OCI-LY1 (cell line): ENCODE results near the gene B4GALT5.

Experiments used
- H2AFZ ChIP-seq: fragments of 200-600 bp; sonication (generic), shearing (Covaris generic); 2 replicates; pipeline ENCODE4 v1.6.0; 2014; ENCODE audit warnings: antibody characterized with exemption, mild to moderate bottlenecking, low read length
- H3F3A ChIP-seq: fragments of 200-600 bp; sonication (generic), shearing (Covaris generic); 2 replicates; pipeline ENCODE4 v1.6.0; 2014; ENCODE audit warnings: mild to moderate bottlenecking, antibody characterized with exemption, low read length, moderate library complexity; ENCODE audit not compliant: insufficient read depth
- H3K27ac ChIP-seq: fragments of 200-600 bp; sonication (generic); 2 replicates; pipeline ENCODE4 v1.5.1; 2014; ENCODE audit warnings: low read length, mixed run types, mild to moderate bottlenecking, low read depth; ENCODE audit not compliant: poor library complexity, severe bottlenecking
- H3K27me3 ChIP-seq: fragments of 200-600 bp; sonication (generic); 2 replicates; pipeline ENCODE4 v1.6.0; 2014; ENCODE audit warnings: antibody characterized with exemption, mild to moderate bottlenecking, low read length, moderate library complexity; ENCODE audit not compliant: insufficient read depth
- H3K36me3 ChIP-seq: fragments of 200-600 bp; sonication (generic); 2 replicates; pipeline ENCODE4 v1.6.1; 2014; ENCODE audit warnings: mild to moderate bottlenecking, antibody characterized with exemption, low read length, moderate library complexity, mixed read lengths; ENCODE audit not compliant: insufficient read depth
- H3K4me1 ChIP-seq: fragments of 200-600 bp; sonication (generic); 2 replicates; pipeline ENCODE4 v1.5.1; 2014; ENCODE audit warnings: mild to moderate bottlenecking, low read length, moderate library complexity; ENCODE audit not compliant: insufficient read depth, severe bottlenecking
- H3K4me2 ChIP-seq: fragments of 200-600 bp; sonication (generic), shearing (Covaris generic); 2 replicates; pipeline ENCODE4 v1.6.1; 2014; ENCODE audit warnings: low read length
- H3K4me3 ChIP-seq: fragments of 200-600 bp; sonication (generic); 2 replicates; pipeline ENCODE4 v1.5.1; 2014; ENCODE audit warnings: low read length, low read depth, mild to moderate bottlenecking, mixed read lengths; ENCODE audit not compliant: poor library complexity, severe bottlenecking
- H3K79me2 ChIP-seq: fragments of 200-600 bp; shearing (Covaris generic); 2 replicates; pipeline ENCODE4 v1.6.1; 2016; ENCODE audit warnings: mixed run types, low read length, mixed read lengths; ENCODE audit not compliant: insufficient read depth
- H3K9ac ChIP-seq: fragments of 200-600 bp; sonication (generic), shearing (Covaris generic); 2 replicates; pipeline ENCODE4 v1.6.1; 2014; ENCODE audit warnings: mild to moderate bottlenecking, low read length, mixed read lengths
- H3K9me2 ChIP-seq: fragments of 200-600 bp; sonication (generic), shearing (Covaris generic); 2 replicates; pipeline ENCODE4 v1.6.1; 2014; ENCODE audit warnings: low read depth, mild to moderate bottlenecking, low read length, mixed read lengths
- H3K9me3 ChIP-seq: fragments of 200-600 bp; shearing (Covaris generic); 2 replicates; pipeline ENCODE4 v1.6.1; 2014; ENCODE audit warnings: low read length, mixed read lengths
- H4K20me1 ChIP-seq: fragments of 200-600 bp; sonication (generic), shearing (Covaris generic); 2 replicates; pipeline ENCODE4 v1.6.0; 2016; ENCODE audit warnings: mild to moderate bottlenecking, low read length; ENCODE audit not compliant: insufficient read depth
- EZH2 ChIP-seq: fragments of 200-600 bp; sonication (generic), shearing (Covaris generic); IDR thresholded peaks from 2 replicates; pipeline ENCODE4 v1.8.0; 2017; ENCODE audit warnings: borderline replicate concordance, mixed run types, mild to moderate bottlenecking, antibody characterized with exemption, low read length, moderate library complexity, mixed read lengths
- TF ChIP-seq, protein P1 (sequence below): fragments of 200-600 bp; sonication (generic), shearing (Covaris generic); IDR thresholded peaks from 2 replicates; pipeline ENCODE4 v1.5.1; 2017; ENCODE audit warnings: mild to moderate bottlenecking, antibody characterized with exemption, low read length, moderate library complexity, mixed read lengths

B4GALT5 gene

DNA sequence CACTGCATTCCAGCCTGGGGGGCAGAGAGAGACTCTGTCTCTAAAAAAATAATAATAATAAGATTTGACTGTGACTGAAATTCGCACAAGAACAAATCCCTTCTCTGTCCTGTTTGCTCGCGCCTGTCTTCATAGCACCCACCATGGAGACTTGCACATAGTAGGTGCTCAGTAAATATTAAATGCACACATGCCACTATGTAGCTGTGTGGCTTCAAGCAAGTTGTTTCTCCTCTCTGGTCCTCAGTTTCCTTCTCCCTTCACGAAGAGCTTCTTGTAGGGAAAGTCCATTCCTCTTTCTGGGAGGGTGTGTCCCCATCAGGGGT lies 130.4 kb downstream of the B4GALT5 start:
- H3K27me3 ChIP-seq, result peaks cover 11% of the 10 kb centered on the region
- H2AFZ ChIP-seq, result no peak overlapping the region
- no peaks in the 10 kb centered on the region for H3K9me2 ChIP-seq
- H3K36me3 ChIP-seq, result no peaks in the 10 kb centered on the region; the same call in 1 of the 2 replicates
- H3K4me3 ChIP-seq, result no peak overlapping the region
- TF ChIP-seq EZH2, result no peak
- TF ChIP-seq, protein P1, sequence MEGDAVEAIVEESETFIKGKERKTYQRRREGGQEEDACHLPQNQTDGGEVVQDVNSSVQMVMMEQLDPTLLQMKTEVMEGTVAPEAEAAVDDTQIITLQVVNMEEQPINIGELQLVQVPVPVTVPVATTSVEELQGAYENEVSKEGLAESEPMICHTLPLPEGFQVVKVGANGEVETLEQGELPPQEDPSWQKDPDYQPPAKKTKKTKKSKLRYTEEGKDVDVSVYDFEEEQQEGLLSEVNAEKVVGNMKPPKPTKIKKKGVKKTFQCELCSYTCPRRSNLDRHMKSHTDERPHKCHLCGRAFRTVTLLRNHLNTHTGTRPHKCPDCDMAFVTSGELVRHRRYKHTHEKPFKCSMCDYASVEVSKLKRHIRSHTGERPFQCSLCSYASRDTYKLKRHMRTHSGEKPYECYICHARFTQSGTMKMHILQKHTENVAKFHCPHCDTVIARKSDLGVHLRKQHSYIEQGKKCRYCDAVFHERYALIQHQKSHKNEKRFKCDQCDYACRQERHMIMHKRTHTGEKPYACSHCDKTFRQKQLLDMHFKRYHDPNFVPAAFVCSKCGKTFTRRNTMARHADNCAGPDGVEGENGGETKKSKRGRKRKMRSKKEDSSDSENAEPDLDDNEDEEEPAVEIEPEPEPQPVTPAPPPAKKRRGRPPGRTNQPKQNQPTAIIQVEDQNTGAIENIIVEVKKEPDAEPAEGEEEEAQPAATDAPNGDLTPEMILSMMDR, result no peak
- H3K27ac ChIP-seq, result no peak overlapping the region
- H3F3A ChIP-seq, result no peaks in the 10 kb centered on the region
- 0 out of 2 replicates have a peak, but pooled peaks cover 3% of the 10 kb centered on the region for H3K9me3 ChIP-seq
- H3K4me1 ChIP-seq, result no peaks in the 10 kb centered on the region
- H3K4me2 ChIP-seq, result no peak overlapping the region
- no peaks in the 10 kb centered on the region for H3K79me2 ChIP-seq
- H4K20me1 ChIP-seq, result no peaks in the 10 kb centered on the region
- H3K9ac ChIP-seq, result no peak overlapping the region
